ENCODE results near the gene BAG2.

The BAG2 gene

DNA sequence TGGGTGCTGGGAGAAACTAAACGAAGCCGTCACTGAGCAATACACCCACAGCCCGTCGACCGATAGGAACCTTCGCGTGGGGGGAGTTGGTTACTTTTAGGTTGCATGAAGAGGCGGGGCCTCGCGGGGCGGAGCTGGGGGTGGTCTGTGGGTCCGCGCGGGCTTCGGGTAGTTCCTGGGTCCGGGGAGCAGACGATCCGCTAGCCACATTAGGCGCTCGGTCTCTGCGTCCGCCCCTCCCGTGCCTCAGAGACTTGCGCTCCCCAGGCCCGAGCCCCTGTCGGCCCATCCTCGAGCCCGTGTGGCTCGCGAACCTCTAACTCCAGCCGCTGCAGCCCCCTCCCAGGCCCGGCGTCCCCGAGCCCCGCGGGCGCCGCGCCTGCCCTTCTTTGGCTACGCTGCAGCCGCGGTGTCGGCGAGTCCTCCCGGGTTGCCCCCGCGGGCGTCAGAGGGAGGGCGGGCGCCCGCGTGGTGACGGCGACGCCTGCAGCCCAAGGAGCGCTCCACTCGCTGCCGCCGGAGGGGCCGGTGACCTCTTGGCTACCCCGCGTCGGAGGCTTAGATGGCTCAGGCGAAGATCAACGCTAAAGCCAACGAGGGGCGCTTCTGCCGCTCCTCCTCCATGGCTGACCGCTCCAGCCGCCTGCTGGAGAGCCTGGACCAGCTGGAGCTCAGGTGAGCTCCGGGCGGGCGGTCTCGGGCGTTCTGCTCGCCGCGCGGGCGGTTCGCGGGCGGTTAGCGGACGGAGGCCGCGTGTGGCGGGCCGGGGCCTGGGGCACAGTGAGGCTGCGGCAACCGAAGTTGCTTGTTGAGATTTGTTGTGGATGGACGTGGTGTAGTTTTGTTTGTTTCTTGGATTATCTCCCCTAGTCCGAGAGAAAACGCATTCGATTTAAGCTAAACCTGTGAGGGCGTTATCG is at the start of gene BAG2:
BAG2 (plus strand) TSS at position 191 of the 920 bp plus-strand sequence; CDS start at position 563, 372 bp downstream.
- DNase-seq (ENCODE audit: low read depth) = peak; percentile 79

DNA sequence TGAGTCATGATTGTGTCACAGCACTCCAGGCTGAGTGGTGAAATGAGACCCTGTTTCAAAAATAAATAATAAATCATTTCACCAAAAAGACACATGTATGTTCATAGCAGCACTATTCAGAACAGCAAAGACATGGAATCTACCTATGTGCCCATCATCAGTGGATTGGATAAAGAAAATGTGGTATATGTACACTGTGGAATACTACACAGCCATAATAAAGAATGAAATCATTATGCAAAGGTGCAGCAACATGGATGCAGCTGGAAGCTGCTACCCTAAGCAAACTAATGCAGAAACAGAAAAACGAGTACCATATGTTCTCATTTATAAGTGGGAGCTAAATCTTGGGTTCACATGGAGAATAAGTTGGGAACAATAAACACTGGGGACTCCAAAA is 49.0 kb upstream of the BAG2 start:
- DNase-seq (ENCODE audit: low read depth) = no peak

GRCh38 chr6:57127763-57128162 is 44.4 kb upstream of the BAG2 start:
- no peak for DNase-seq (ENCODE audit: low read depth)

DNA sequence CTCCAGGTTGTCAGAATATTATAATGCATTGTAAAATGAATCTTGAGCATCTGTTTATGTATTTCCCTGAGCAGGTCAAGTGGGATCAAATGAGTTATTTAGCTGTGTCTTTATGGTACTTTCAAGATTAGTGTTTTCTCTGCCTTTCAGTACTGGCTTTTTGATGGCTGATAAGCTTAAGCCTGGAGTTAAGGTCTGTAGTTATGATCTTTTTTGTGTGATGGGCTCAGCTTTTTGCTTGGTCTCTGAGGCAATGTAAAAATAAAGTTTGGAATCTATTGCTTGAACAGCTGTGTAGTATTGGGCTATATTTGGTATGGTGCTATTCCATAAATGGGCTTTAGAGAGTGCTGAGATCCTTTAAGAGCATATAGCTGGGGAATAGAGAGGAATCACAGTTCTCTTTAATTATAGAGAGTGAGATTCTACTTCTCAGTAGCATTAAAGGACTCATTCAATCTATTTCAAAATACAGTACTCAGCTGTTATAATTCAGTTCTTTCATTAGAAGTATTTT is 41.4 kb upstream of the BAG2 start:
- no peak for DNase-seq (ENCODE audit: low read depth)

GRCh38 chr6:57134954-57135353 is 37.2 kb upstream of the BAG2 start:
- no peak for DNase-seq (ENCODE audit: low read depth)

- DNase-seq (ENCODE audit: low read depth) = no peak
These were observed 36.2 kb upstream of the BAG2 start for GRCh38 chr6:57135885-57136284.

- DNase-seq (ENCODE audit: low read depth) = no peak
These were observed 34.8 kb upstream of the BAG2 start for GRCh38 chr6:57137350-57137749.

DNA sequence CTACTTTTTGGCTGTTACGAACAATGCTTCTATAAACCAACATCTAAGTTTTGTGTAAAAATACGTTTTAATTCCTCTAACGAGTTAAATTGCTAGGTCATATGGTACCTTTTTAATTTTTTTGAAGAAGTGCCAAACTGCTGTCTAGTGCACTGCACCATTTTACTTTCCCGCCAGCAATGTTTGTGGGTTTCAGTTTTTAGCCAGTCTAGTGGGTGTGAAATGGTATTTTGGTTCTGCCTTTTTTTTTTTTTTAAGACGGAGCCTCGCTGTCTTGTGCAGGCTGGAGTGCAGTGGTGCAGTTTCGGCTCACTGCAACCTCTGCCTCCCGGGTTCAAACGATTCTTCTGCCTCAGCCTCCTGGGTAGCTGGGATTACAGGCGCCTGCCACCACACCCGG is 34.1 kb upstream of the BAG2 start:
- no peak for DNase-seq (ENCODE audit: low read depth)

GRCh38 chr6:57141451-57142177 is 30.5 kb upstream of the BAG2 start:
- DNase-seq (ENCODE audit: low read depth) = no peak

DNA sequence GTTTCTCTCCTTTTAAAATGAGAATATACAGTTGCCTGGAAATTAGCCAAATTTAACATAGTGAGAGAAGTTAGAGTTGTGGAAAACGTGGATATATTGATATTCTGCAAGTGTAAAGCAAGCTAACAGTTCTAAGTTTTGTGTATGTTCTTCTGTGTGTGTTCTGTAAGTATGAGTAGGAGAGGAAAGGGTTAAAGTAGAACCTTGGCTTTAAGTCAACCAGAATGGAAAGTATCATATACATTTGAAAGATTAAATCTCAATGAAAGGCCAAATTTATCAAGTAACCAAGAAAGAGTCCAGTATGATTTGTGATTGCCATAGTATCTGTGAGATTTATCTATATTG is 30.0 kb upstream of the BAG2 start:
- DNase-seq (ENCODE audit: low read depth) = no peak

DNA sequence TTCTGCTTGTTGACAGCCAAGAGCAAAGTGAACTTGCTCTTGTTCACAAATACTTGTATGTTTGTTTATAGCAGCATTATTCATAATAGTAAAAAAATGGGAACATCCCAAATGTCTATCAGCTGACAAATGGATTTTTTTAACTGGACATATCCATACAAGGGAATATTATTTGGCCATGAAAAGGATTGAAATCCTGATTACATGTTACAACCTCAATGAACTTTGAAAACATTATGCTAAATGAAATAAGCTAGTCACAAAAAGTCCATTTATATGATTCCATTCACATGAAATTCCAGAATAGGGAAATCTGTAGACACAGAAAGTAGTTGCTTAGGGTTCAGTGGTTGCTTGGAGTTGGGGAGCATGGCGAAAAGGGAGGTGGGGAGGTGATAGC is 28.4 kb upstream of the BAG2 start:
- DNase-seq (ENCODE audit: low read depth) = no peak

- no peak for DNase-seq (ENCODE audit: low read depth)
These were observed 24.7 kb upstream of the BAG2 start for GRCh38 chr6:57147401-57147800.

DNA sequence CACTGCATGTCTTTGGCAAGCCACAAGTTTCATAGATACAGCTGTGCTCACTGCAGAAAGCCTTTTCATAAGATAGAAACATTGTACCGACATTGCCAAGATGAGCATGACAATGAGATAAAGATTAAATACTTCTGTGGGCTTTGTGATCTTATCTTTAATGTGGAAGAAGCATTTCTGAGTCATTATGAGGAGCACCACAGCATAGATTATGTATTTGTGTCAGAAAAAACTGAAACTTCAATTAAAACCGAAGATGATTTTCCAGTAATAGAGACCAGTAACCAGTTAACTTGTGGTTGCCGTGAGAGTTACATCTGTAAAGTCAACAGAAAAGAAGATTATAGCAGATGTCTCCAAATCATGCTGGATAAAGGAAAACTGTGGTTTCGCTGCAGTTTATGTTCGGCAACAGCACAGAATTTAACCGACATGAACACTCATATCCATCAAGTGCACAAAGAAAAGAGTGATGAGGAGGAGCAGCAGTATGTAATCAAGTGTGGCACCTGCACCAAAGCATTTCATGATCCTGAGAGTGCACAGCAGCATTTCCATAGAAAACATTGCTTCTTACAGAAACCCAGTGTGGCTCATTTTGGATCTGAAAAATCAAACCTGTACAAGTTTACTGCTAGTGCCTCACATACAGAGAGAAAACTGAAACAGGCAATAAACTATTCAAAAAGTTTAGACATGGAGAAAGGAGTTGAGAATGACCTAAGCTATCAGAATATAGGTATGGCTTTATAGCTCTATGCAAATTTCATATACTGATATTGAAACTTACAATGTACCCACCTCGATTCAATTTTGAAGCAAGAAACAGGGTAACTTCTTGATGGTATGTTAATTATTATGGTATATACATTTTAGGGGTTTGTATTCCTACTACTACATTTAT is 23.9 kb upstream of the BAG2 start:
- no peak for DNase-seq (ENCODE audit: low read depth)

- no peak for DNase-seq (ENCODE audit: low read depth)
These were observed 13.5 kb upstream of the BAG2 start for GRCh38 chr6:57158658-57159057.

DNA sequence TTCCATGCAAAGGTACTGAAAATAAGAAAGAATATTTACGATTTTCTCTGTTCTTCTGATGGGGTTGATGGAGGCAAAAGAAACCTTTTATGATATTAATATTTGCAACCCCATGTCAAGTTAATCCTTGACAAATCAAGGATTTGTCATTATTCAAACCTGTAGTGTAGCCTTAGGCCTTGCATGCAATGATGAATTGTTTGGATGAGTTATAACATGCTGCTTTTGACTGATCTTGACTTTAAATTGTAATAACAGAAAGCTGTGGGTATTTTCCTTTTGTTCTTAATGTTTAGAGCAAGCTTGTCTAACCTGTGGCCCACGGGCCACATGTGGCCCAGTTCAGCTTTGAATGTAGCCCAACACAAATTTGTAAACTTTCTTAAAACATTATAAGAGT is 13.0 kb upstream of the BAG2 start:
- DNase-seq (ENCODE audit: low read depth) = no peak

GRCh38 chr6:57162028-57162427 is 10.1 kb upstream of the BAG2 start:
- DNase-seq (ENCODE audit: low read depth) = no peak

DNA sequence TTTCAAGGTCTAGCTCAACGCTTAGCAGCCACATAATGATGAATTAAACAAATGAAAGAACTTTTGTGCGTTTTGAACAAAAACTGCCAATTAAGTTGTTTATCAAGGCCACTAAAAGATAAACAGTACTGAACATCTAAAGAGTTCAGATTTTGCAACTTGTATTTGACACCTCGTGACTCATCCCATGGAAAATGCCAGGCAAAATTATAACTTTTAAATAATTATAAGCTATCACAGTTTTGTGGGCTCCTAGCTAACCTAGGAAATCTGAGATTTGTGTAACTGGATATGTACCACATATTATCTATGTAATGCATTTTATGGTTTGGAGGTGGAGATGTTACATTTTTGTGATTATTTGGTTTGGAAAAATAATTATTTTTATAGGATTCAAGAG is 9.6 kb upstream of the BAG2 start:
- no peak for DNase-seq (ENCODE audit: low read depth)

- no peak for DNase-seq (ENCODE audit: low read depth)
These were observed 8.2 kb upstream of the BAG2 start for GRCh38 chr6:57163956-57164355.

GRCh38 chr6:57165080-57165479 is 7.0 kb upstream of the BAG2 start:
- DNase-seq (ENCODE audit: low read depth) = no peak

DNA sequence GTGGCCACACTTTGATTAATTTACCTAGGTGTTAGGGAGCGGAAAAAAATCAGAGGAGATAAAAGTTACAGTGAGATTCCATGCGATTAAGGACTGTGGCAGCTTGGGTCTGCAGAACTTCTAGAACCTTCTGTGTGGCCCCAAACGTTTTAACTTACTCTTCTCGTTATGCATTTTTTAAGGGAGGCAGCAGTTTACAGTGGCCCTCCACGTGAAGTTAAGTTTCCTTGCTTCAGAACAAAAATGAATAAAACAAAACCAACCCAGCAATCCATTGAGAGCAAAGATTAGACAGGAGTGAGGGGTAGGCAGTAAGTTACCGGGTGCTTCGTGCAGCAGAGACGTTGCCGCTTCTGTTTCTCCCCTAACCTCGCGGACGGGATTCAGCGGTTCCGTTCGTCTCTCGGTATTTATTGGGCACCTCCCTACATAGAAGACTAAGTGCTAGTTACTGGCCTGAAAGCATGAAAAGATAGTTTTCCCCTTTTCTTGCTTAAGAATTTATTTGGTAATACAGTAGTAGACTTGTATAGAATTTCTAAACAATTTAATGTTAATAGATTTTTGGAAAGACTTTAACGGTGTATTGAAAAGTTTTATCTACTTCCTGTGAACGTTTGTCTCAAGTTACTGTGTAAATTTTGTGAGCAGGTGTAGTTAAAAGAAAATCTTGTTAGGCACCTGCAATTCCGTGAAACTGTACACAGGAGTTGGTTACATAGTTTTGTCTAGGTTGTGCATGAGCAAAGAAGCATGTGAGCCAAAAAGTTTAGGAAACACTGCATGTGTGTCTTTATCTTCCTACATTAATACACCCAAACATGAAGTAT is 1.1 kb downstream of the BAG2 start:
- no peak for DNase-seq (ENCODE audit: low read depth)

- DNase-seq (ENCODE audit: low read depth) = no peak
These were observed 1.9 kb downstream of the BAG2 start for GRCh38 chr6:57173886-57174510.
